Astrocyte (in vitro differentiated cells and primary cell): ENCODE results near the gene ZNF560. TPM values are rescaled to one million over a fixed set of nuclear protein-coding genes. Genes with fewer than 3 reads are reported as not detected.
"Not testable (repeated sequence)": the region's sequence is repeated elsewhere in the genome, so short reads cannot be mapped to it uniquely, and the experiment has no call there.

Experiments used
- DNase-seq: peaks from one replicate; pipeline ENCODE4 v3.0.0-alpha.2; 2010; ENCODE audit warnings: low read depth
- FAIRE-seq: peaks from 2 replicates; lab custom pipeline; 2011; peaks lifted over from hg19 to GRCh38; lab: Jason Lieb, UNC
- H2AFZ ChIP-seq: 2 replicates; pipeline ENCODE4 v1.6.0; 2012; ENCODE audit warnings: low read depth, low read length, inconsistent platforms
- H3K27ac ChIP-seq: 2 replicates; pipeline ENCODE4 v1.5.1; 2011; ENCODE audit warnings: low read depth, low read length, inconsistent platforms
- H3K27me3 ChIP-seq: 2 replicates; pipeline ENCODE4 v1.6.0; 2011; ENCODE audit warnings: low read length, inconsistent platforms; ENCODE audit not compliant: insufficient read depth
- H3K36me3 ChIP-seq: 2 replicates; pipeline ENCODE4 v1.5.1; 2011; ENCODE audit warnings: low read length, inconsistent platforms; ENCODE audit not compliant: insufficient read depth
- H3K4me1 ChIP-seq: 2 replicates; pipeline ENCODE4 v1.5.1; 2011; ENCODE audit warnings: low read length, inconsistent platforms; ENCODE audit not compliant: insufficient read depth
- H3K4me2 ChIP-seq: 2 replicates; pipeline ENCODE4 v1.6.0; 2012; ENCODE audit warnings: low read length, inconsistent platforms
- H3K4me3 ChIP-seq: 2 replicates; pipeline ENCODE4 v1.5.1; 2011; ENCODE audit warnings: low read depth, mild to moderate bottlenecking, low read length, inconsistent platforms; ENCODE audit not compliant: insufficient read depth
- H3K79me2 ChIP-seq: 2 replicates; pipeline ENCODE4 v1.6.0; 2012; ENCODE audit warnings: mild to moderate bottlenecking, low read length, inconsistent platforms; ENCODE audit not compliant: insufficient read depth
- H3K9ac ChIP-seq: 2 replicates; pipeline ENCODE4 v1.6.0; 2012; ENCODE audit warnings: mild to moderate bottlenecking, low read length, inconsistent platforms
- H3K9me3 ChIP-seq: 2 replicates; pipeline ENCODE4 v1.5.1; 2012; ENCODE audit warnings: low read depth, mild to moderate bottlenecking, low read length, inconsistent platforms; ENCODE audit not compliant: insufficient read depth
- H4K20me1 ChIP-seq: 2 replicates; pipeline ENCODE4 v1.6.0; 2012; ENCODE audit warnings: low read length, inconsistent platforms; ENCODE audit not compliant: insufficient read depth
- H3K27ac Mint-ChIP-seq: one replicate; pipeline ENCODE4 v1.8.0; 2021; ENCODE audit warnings: mild to moderate bottlenecking, mixed read lengths; ENCODE audit not compliant: unreplicated experiment
- H3K27me3 Mint-ChIP-seq: one replicate; pipeline ENCODE4 v1.8.0; 2021; ENCODE audit warnings: low read depth, mixed read lengths; ENCODE audit not compliant: unreplicated experiment
- H3K36me3 Mint-ChIP-seq: one replicate; pipeline ENCODE4 v1.8.0; 2021; ENCODE audit warnings: low read depth, mixed read lengths; ENCODE audit not compliant: unreplicated experiment
- H3K4me1 Mint-ChIP-seq: one replicate; pipeline ENCODE4 v1.8.0; 2021; ENCODE audit warnings: low read depth, mixed read lengths; ENCODE audit not compliant: unreplicated experiment
- H3K4me3 Mint-ChIP-seq: one replicate; pipeline ENCODE4 v1.8.0; 2021; ENCODE audit warnings: mild to moderate bottlenecking, moderate library complexity, mixed read lengths; ENCODE audit not compliant: unreplicated experiment
- H3K9me3 Mint-ChIP-seq: one replicate; pipeline ENCODE4 v1.8.0; 2021; ENCODE audit warnings: mild to moderate bottlenecking, mixed read lengths; ENCODE audit not compliant: unreplicated experiment
- EZH2 ChIP-seq: IDR thresholded peaks from 2 replicates; pipeline ENCODE4 v1.6.1; 2012; ENCODE audit warnings: mild to moderate bottlenecking, low read length, inconsistent platforms; ENCODE audit not compliant: insufficient read depth
- total RNA-seq: library from RNA; stranded (reverse); gene quantifications from 2 replicates; pipeline ENCODE4 v1.2.1, GENCODE V29; 2021
- TF ChIP-seq, protein P1 (sequence below): IDR thresholded peaks from 2 replicates; pipeline ENCODE4 v1.5.1; 2011; ENCODE audit warnings: low read depth, mild to moderate bottlenecking, inconsistent platforms, low read length, moderate library complexity; ENCODE audit not compliant: insufficient read depth

Gene ZNF560
- total RNA-seq, 1 donor from 2014 or later: not detected

DNA sequence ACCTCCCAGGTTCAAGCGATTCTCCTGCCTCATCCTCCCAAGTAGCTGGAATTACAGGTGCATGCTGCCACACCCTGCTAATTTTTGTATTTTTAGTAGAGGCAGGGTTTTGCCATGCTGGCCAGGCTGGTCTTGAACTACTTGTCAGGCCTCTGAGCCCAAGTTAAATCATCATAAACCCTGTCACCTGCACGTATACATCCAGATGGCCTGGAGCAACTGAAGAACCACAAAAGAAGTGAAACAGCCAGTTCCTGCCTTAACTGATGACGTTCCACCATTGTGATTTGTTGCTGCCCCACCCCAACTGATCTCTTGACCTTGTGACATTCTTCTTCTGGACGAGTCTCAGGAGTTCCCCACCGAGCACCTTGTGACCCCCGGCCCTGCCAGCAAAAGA, 40.8 kb upstream of the ZNF560 start:
- not testable (repeated sequence) for FAIRE-seq, DNase-seq, H3K27me3 Mint-ChIP-seq, H3K27me3 ChIP-seq, H3K4me1 ChIP-seq, H4K20me1 ChIP-seq, H3K4me3 ChIP-seq
- Histone ChIP-seq H3K9ac (peak overlapping the region; percentile 99), H3K9me3 (peaks cover 19% of the 10 kb centered on the region), H3K4me2 (peak overlapping the region; percentile 87), H3K79me2 (peaks cover 36% of the 10 kb centered on the region), H2AFZ (peak overlapping the region; percentile 99), H3K27ac (peak overlapping the region; percentile 92), H3K36me3 (peaks cover 16% of the 10 kb centered on the region)
- H3K36me3 Mint-ChIP-seq: peaks cover 35% of the 10 kb centered on the region
- H3K4me3 Mint-ChIP-seq: peak overlapping the region; percentile 100
- H3K9me3 Mint-ChIP-seq: peaks cover 29% of the 10 kb centered on the region
- H3K27ac Mint-ChIP-seq: peak overlapping the region; percentile 100
- H3K4me1 Mint-ChIP-seq: peaks cover 14% of the 10 kb centered on the region

DNA sequence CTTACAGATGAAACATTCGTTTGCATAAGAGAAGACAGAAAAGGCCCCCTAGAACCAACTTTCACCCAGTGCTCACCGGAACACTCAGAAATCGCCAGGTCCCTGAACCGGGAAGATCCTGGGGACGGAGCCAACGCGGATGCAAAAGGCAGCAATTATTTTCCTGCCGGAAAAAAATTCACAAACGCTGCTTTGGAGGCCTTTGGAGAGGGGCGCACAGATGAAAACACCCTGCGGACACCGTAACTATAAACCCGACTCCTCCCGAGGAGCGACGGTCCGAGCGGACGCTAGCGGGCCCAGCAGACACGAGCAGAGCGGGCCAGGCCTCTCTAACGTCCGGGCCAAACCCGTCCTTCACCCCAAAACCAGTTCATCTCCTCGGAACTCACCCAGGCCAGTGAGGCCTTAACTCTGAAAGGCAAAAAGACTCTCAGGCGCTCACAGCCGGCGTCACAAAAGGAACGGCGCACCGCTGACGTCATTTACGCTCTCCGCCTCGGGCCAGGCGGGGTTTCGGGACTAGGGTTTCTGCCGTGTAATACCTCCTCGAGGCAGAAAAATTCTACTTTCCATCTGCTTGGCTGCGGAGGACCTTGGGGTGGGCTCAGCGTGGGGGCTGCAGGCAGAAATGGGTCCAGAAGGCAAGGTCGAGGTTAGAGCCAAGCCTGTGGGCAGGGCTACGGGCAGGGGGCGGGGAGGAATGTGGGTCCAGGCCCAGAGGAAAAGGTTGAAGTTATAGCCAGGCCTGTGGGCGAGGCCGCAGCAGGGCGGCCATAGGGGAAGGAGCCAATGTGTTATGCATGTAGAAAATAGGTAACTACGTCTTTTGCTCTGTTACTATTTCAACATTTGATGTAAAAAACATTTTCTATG, 40.0 kb upstream of the ZNF560 start, which contains the start of gene ZNF426:
TSS of gene ZNF426 (minus strand) at position 463 of the 876 bp plus-strand sequence. CDS start 2,413 bp downstream, outside the sequence.
- Histone ChIP-seq H3K4me3 (peak within 1 kb of the TSS; percentile 96), H3K9me3 (peaks cover 24% of the 10 kb centered on the region), H3K4me2 (peak within 1 kb of the TSS; percentile 87), H3K27me3 (no peaks in the 10 kb centered on the region), H3K79me2 (peaks cover 36% of the 10 kb centered on the region), H3K36me3 (peaks cover 23% of the 10 kb centered on the region), H2AFZ (peak within 1 kb of the TSS; percentile 99), H3K9ac (peak within 1 kb of the TSS; percentile 99), H3K4me1 (no peaks in the 10 kb centered on the region), H3K27ac (peak within 1 kb of the TSS; percentile 92), H4K20me1 (no peaks in the 10 kb centered on the region)
- no peaks in the 10 kb centered on the region for H3K27me3 Mint-ChIP-seq
- peaks cover 43% of the 10 kb centered on the region for H3K36me3 Mint-ChIP-seq
- H3K4me3 Mint-ChIP-seq: peak within 1 kb of the TSS; percentile 100
- TF ChIP-seq EZH2: no peak
- TF ChIP-seq, protein P1, sequence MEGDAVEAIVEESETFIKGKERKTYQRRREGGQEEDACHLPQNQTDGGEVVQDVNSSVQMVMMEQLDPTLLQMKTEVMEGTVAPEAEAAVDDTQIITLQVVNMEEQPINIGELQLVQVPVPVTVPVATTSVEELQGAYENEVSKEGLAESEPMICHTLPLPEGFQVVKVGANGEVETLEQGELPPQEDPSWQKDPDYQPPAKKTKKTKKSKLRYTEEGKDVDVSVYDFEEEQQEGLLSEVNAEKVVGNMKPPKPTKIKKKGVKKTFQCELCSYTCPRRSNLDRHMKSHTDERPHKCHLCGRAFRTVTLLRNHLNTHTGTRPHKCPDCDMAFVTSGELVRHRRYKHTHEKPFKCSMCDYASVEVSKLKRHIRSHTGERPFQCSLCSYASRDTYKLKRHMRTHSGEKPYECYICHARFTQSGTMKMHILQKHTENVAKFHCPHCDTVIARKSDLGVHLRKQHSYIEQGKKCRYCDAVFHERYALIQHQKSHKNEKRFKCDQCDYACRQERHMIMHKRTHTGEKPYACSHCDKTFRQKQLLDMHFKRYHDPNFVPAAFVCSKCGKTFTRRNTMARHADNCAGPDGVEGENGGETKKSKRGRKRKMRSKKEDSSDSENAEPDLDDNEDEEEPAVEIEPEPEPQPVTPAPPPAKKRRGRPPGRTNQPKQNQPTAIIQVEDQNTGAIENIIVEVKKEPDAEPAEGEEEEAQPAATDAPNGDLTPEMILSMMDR: no peak
- FAIRE-seq (no peak), DNase-seq (peak; percentile 87)
- peaks cover 37% of the 10 kb centered on the region for H3K9me3 Mint-ChIP-seq
- peak within 1 kb of the TSS; percentile 100 for H3K27ac Mint-ChIP-seq
- H3K4me1 Mint-ChIP-seq: peaks cover 14% of the 10 kb centered on the region

DNA sequence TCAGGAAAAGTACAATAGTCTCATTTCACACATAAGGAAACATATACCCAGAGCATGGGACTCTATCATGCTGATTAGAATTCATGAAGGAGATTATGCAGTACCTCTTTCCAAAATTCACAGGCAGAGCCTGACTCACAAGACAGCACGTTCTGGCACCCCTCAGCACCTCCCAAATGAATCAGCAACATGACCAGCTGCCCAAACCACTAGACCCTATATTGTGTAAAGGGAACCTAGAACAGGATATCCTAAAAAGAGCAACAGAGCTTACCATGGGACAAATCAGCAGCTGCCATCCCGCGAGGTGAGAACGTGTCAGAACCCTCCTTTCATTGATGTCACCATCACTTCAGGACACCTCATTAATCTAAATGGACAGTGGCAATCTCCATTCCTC, 37.5 kb upstream of the ZNF560 start:
- H4K20me1 ChIP-seq: no peaks in the 10 kb centered on the region
- H3K27ac ChIP-seq: no peak overlapping the region
- H3K9me3 Mint-ChIP-seq: peaks cover 53% of the 10 kb centered on the region
- no peaks in the 10 kb centered on the region for H3K4me1 ChIP-seq
- peaks cover 14% of the 10 kb centered on the region for H3K4me1 Mint-ChIP-seq
- no peak for TF ChIP-seq EZH2
- TF ChIP-seq, protein P1: no peak
- H3K36me3 ChIP-seq: peaks cover 45% of the 10 kb centered on the region
- no peaks in the 10 kb centered on the region for H3K27me3 Mint-ChIP-seq
- no peak overlapping the region for H3K4me2 ChIP-seq
- H3K27me3 ChIP-seq: no peaks in the 10 kb centered on the region
- H3K4me3 ChIP-seq: no peak overlapping the region
- H3K27ac Mint-ChIP-seq: no peak overlapping the region
- FAIRE-seq (no peak), DNase-seq (no peak)
- no peak overlapping the region for H2AFZ ChIP-seq
- H3K36me3 Mint-ChIP-seq: peaks cover 62% of the 10 kb centered on the region
- peak overlapping the region; percentile 71 for H3K4me3 Mint-ChIP-seq
- H3K79me2 ChIP-seq: peaks cover 36% of the 10 kb centered on the region
- no peak overlapping the region for H3K9ac ChIP-seq
- H3K9me3 ChIP-seq: peaks cover 43% of the 10 kb centered on the region
